Measurements from ENCODE around the gene RHOBTB3. TPM values are rescaled to one million over a fixed set of nuclear protein-coding genes. Genes with fewer than 3 reads are reported as not detected.

RHOBTB3 gene
- total RNA-seq, 1 experiment from 2014 or later, result 6.8 TPM

DNA sequence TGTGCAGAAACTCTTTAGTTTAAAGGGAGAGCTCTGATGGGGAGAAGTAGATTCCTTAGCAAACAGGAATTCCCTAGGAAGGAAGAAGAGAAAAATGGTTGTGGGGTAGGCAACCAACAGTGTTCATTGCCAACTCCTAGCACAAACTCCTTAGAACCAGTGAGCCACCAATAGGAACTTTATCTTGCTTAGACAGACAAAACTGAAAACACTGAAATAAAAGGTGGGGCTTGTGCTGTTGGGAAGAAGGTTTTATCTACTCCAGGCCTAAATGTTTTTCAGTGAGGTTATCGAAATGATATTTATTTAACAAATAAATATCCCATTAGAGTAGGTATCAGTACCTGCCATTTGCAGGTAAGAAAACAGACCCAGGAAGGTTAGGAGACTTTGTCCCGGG, 99.1 kb downstream of the RHOBTB3 start:
- Histone ChIP-seq H2BK15ac (ENCODE audit: low read depth, low read length) (no peak overlapping the region), H3K27ac (ENCODE audit: insufficient read length, low read depth, low read length) (no peak overlapping the region), H3K56ac (ENCODE audit: insufficient read length, low read depth, low read length) (no peak overlapping the region), H3K4me1 (ENCODE audit: insufficient read depth, low read length) (no peaks in the 10 kb centered on the region), H2BK5ac (ENCODE audit: insufficient read length, low read length) (no peak overlapping the region), H3K23ac (ENCODE audit: insufficient read length, low read depth, low read length) (no peak overlapping the region), H3K23me2 (ENCODE audit: insufficient read length, low read depth, low read length, poor library complexity, severe bottlenecking) (no peaks in the 10 kb centered on the region), H3K9me3 (ENCODE audit: control insufficient read depth, low read depth, low read length) (no peaks in the 10 kb centered on the region), H2AFZ (ENCODE audit: low read length) (no peak overlapping the region), H2AK5ac (ENCODE audit: insufficient read length, low read length) (no peak overlapping the region), H4K20me1 (ENCODE audit: control insufficient read depth, insufficient read depth, insufficient read length) (no peaks in the 10 kb centered on the region), H3T11ph (ENCODE audit: low read length) (no peak overlapping the region), H3K27me3 (ENCODE audit: insufficient read depth, low read length) (no peaks in the 10 kb centered on the region), H2BK20ac (ENCODE audit: low read depth, low read length, poor library complexity, severe bottlenecking) (no peak overlapping the region), H3K4ac (ENCODE audit: low read depth, low read length) (no peak overlapping the region), H3K18ac (ENCODE audit: insufficient read length, low read depth, low read length) (no peak overlapping the region), H4K8ac (replicated peaks; ENCODE audit: insufficient read length, low read depth, low read length) (no peak overlapping the region), H4K5ac (ENCODE audit: insufficient read length, low read depth, low read length) (no peak overlapping the region), H2BK120ac (ENCODE audit: low read depth, low read length, poor library complexity, severe bottlenecking) (no peak overlapping the region), H3K79me2 (ENCODE audit: insufficient read depth, low read length) (no peaks in the 10 kb centered on the region), H3K9ac (ENCODE audit: extremely low read depth, insufficient read length, low read length) (no peak overlapping the region), H3K79me1 (ENCODE audit: insufficient read depth, low read depth, low read length, poor library complexity, severe bottlenecking) (no peaks in the 10 kb centered on the region), H3K14ac (ENCODE audit: insufficient read depth, low read length) (no peak overlapping the region), H3K4me2 (ENCODE audit: insufficient read depth, insufficient read length, low read length) (no peak overlapping the region), H2BK12ac (ENCODE audit: insufficient read length, low read depth, low read length) (no peak overlapping the region), H4K91ac (ENCODE audit: insufficient read length, low read depth, low read length) (no peak overlapping the region)
- Mint-ChIP-seq H3K27me3 (ENCODE audit: low read depth) (peaks cover 17% of the 10 kb centered on the region), H3K9me3 (no peaks in the 10 kb centered on the region), H3K27ac (no peak overlapping the region), H3K4me1 (peaks cover 5 to 7% of the 10 kb centered on the region in 2 experiments), H3K4me3 (no peak overlapping the region), H3K36me3 (ENCODE audit: insufficient read depth in 1 of 3, low read depth in 3 of 3) (no peaks in the 10 kb centered on the region)
- TF ChIP-seq, protein P1, sequence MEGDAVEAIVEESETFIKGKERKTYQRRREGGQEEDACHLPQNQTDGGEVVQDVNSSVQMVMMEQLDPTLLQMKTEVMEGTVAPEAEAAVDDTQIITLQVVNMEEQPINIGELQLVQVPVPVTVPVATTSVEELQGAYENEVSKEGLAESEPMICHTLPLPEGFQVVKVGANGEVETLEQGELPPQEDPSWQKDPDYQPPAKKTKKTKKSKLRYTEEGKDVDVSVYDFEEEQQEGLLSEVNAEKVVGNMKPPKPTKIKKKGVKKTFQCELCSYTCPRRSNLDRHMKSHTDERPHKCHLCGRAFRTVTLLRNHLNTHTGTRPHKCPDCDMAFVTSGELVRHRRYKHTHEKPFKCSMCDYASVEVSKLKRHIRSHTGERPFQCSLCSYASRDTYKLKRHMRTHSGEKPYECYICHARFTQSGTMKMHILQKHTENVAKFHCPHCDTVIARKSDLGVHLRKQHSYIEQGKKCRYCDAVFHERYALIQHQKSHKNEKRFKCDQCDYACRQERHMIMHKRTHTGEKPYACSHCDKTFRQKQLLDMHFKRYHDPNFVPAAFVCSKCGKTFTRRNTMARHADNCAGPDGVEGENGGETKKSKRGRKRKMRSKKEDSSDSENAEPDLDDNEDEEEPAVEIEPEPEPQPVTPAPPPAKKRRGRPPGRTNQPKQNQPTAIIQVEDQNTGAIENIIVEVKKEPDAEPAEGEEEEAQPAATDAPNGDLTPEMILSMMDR (conservative IDR thresholded peaks at IDR 0.05), result no peak
- no CpG with 5 or more reads among the region's 2 CpGs for WGBS (ENCODE audit: extremely low coverage, insufficient read length, low lambda C conversion rate)
- DNase-seq, result no peak
